Measurements from ENCODE around the gene FCN2.
A peak's percentile ranks its signal among the peaks of the same experiment; 100 is the strongest.

The FCN2 gene

DNA sequence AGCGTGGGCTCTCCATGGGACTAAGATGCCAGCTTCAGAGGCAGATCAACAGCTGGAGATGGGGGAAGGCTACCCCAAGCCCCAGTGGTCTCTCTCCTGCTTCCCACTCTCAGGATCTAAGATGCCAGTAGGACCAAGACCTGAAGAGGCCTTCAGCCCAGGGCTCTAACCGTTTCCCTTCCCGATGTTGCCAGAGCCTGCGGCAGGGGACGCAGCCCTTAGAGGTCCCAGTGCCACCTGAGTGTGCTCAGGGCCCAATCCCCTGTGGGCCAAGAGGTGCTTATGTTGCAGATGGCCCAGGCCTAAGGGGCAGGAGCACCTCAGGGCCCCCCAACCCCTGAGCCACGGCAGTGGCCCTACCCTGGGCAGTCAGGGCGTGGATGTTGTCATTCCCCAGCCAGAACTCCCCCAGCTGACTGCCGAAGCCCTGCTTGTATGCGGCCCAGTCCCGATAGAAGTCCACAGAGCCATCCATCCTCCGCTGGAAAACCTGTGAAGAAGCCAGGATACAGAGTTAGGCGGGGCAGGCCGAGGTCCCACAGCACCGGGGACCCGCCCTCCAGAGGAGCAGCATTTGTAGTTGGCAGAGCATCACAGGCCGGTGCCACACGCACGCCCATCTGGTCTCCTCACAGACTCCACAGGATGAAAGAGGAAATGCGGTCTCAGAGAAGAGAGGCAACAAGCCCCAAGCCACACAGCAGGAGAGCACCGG is 31.7 kb downstream of the FCN2 start:
- DNase-seq (ENCODE audit: low spot score) = no peak

DNA sequence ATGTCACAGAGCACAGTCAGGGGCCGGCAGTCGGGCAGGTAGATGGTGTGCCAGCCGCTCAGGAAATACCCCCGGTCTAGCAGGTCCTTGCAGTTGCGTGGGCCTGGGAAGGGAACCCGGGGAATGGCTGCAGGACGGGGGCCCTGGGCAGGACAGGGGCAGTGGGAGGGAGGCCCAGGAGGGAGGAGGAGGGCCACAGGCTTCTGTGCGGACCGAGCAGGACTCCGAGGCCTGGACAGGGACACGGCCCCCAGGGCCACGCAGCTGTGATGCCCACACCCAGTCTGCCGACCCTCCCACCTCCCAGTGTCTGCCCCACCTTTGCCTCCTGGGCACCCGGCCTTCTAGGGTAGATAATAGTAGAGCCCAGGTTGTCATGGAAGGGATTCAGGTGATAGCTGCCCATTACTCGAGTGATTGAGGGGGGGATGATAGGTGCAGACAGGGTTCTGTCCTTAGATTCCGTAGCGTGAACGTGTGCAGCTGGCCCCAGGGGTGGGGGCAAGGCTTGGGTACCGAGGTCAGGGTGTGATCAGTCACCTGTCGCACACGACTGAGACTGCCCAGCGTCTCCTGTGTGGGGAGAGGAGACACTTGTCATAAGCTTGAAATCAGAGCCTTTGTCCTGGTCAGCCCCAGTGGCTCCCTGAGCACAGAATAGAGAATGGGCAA is 32.6 kb downstream of the FCN2 start:
- no peak for DNase-seq (ENCODE audit: low spot score)

DNA sequence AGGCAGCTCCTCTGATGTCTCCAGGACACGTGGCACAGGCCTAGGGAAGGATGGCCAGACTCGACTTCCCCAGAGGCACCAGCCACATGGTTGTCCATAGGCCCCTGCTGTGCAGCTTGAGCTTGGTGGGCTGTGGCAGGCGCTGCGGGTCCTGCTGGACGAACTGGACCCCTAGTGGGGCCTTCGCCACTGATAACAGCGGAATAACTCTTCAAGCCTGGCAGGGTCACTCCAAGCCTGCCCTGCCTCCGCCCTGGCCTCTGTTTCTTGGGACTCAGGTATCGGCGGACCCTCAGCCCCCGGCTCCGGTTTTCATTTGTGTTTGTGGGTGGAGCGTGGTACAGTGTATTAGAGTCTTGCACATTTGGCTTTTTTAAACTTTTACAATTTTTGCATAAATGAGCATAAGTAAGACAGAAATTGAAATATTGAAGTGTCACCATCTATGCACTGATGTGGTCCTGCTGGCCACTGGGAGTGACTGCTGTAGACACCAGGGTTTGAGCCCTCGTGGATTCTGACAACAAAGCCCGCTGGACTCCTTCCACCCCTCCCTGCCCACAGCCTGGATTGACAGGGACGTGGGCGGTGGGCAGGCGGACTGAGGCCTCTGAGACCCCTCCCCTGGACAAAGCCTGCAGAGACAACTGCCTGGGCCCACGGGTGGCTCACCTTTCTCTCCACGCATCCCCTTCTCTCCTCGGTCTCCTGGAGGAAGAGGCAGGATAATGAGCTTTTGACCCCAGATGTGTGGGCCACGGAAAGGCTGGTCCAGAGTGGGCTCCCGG is 33.3 kb downstream of the FCN2 start:
- DNase-seq (ENCODE audit: low spot score) = no peak

DNA sequence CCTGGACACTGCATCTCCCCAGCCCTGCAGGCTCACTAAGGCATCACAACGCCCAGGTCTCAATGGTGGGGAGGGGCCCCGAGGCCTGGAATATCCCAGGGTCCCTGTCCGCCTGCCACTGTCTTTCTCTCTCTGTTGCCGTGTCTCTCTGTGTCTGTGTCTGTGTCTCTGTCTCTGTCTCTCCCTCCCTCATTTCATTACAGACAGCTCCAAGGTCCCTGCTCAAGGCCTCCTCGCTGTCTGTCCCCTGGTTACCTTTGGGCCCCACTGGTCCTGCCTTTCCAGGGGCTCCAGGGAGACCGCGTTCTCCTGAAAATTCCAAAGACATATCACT is 33.9 kb downstream of the FCN2 start:
- no peak for DNase-seq (ENCODE audit: low spot score)

DNA sequence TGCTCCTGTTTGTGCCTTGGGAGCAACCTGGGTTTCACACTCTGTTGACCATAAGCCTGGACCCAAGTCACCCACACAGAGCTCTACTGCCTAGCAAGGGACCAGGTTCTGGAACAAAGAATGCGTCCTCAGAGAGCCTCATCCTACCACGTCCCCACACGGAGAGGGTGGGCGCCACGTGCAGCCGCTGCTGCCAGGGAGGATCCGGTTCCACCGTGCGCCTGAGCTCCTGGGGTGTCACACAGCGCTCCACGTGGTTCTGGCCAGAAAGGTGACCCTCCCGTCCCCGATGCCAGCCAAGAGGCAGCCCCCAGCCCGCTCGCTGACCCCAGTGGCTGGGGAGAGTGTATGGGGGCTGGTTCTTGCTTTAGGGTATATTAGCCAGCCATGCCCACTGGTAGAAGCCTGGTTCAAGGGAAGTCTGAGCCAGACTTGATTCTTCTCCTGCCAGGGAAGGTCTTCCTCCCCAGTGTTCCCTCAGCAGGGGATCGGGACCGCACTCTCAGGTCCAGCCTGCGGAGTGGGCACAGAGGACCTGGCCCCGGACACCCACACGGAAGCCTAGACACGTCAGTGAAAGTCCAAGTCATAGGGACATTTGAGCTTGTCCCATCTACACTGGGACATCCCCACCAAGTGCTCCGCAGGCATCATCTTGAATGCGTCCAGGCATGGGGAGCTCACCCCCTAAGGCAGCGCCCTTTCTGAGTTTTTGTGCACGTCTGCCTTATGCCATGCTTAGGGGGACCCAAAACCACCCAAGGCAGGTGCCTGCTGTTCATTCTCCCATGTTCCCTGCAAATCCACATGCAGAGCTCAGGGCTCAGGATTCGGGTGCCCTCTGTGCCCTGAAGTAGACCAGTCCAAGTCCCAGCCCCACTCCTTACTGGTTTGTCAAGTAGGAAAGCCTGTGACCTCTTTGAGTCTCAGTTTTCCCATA is 34.7 kb downstream of the FCN2 start:
- DNase-seq (ENCODE audit: low spot score) = no peak

DNA sequence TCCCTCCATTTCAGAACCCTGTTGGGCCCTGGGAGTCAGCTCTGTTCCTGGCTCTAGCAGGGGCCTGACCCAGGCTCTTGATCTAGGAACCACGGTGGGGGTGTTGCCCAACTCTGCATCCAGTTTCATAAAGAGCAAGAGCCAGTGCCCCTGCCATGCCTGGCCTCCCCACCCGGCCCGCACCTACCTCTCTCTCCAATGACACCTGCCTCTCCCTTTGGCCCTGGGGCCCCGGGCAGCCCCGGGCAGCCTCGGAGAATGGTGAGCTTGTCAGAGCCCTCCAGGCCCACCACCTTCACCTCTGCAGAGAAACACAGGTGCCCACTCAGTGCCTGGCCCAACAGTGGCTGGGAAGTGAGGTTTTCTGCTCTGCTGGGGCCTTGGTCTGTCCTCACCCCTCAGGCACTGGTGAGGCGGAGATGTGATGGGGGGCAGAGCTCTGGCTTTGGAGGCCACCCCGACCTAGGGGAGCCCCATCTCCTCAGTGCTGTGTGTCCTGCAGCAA is 35.6 kb downstream of the FCN2 start:
- no peak for DNase-seq (ENCODE audit: low spot score)

DNA sequence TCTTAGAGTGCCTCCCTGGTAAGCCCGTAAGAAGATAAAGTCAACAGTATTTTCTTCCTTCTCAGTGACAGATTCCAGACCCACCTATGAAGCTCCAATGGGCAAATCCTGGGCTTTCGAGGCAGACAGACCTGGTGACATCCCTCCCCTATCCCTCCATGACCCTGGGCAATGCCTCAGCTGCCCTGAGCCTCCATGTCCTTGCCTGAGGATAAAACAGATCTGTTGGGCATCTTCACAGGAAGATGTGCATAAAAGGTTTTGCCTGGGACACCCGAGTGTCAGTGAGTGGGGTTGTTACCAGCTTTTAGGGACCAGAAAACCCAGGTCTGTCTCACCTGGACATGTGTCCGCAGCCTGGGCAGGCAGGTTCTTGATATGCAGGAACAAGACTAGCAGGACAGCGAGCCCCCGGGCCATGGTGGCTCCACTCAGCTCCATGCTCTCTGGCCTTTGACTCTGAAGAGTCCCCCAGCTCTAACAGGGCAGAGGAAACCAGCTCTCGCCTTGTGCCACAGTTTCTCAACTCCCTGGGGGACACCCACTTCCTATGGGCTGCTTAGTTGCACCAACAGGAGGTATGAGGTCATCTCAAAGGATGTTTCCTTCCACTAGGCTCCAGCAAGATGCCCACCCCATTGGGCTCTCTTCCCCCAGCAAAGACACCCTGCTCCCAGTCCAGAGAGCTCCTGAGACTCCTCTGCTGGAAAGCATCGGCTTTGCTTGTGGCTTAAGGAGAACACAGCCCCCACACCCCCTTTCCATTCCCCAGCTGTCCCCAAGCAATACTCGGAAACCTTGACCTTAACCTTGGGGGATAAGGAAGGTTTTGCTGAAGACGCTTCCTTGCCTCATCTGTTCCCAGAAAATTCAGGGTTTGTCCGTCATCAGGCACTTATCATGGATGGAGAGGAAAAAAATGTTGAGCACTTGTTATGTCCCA is 37.1 kb downstream of the FCN2 start, which contains the start of gene FCN1:
FCN1 (minus strand) TSS at position 482 of the 943 bp plus-strand sequence; CDS start at position 441, 41 bp downstream.
- no peak for DNase-seq (ENCODE audit: low spot score)

DNA sequence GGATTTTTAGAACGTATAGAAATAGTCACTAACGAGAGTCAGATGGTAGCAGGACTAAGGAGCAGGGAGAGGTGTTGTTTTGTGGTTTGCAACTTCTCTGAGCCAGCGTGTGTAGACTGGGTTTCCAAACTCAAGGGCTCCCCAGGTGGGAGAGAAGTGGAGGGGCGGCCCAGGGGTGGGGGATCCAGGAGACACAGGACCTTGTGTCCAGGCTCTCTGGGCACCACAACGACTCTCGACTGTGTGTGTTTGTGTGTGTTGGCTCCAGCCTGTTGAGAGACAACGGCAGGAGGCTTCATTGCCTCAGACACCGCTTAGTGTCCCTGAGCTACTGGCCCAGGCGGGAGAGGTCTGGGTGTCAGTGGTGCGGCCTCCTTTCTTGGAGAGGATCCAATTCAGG is 38.0 kb downstream of the FCN2 start:
- DNase-seq (ENCODE audit: low spot score) = no peak

DNA sequence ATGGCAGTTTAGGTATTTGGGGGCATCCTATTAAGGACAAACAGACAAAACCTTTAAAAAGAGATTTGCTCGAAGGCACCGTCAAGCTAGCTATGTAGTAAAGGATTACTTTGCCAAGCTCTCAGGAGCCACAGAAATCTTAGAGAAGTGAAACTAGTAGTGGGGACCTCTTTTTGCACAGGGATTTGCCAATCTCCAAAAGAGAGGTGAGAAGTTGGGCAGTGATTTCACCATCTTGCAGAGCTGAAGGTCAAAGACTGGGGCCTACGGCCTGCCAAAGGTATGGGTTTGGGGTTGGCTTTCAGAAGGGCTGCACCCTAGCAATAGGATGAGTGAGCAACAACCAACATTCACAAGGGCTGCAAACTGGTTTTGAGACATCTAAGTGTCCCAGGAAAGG is 38.7 kb downstream of the FCN2 start:
- DNase-seq (ENCODE audit: low spot score) = no peak

DNA sequence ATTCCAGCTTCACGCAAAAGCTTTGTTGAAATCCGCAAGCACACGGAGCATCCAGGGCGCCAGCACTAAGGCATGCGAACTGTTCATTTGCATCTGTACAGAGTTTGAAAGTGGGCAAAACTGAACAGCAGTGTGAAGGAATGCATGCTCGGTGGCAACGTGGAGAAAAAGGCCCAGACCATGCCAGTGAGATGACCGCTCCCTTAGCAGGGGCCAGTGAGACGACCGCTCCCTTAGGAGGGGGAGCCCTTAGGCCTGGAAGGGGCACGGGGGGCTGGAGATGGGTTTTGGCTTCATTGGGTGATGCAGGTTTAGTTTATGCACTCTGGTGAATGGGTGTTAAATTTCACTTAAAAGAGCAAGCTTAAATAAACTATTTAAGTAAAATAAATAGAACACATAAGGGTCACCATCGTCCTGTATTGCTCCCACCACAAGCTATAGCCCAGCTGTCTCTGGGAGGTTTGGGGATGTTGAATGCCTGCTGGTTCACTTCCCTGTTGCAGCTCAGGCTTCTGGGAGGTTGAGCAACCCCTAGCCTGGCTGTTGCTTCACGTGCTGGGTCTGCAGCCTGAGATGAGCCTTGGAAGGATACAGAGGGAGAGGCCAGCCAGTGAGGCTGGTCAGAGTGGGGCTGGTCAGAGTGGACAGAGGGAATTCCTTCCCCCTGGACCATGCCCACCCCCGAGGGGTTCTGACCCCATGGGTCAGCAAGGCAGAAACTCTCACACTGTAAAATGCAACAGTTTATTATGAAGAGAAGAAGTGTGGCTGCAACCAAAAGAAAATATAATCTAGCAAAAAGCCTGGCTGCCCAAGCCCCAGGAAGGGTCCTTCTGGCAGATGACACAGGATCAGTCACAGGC is 41.7 kb downstream of the FCN2 start:
- DNase-seq (ENCODE audit: low spot score) = no peak

DNA sequence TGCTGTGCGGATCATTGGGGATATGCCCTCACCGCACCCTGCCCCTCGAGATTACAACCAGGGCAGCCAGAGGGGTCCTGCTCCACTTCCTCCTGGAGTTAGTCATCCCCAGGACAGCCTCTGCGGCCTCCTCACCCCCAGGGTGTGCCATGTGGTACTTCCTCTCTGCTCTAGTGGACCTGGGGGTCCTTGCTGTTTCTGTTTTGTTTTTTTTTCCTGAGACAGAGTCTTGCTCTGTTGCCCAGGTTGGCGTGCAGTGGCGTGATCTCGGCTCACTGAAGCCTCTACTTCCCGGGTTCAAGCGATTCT is 42.3 kb downstream of the FCN2 start:
- no peak for DNase-seq (ENCODE audit: low spot score)

DNA sequence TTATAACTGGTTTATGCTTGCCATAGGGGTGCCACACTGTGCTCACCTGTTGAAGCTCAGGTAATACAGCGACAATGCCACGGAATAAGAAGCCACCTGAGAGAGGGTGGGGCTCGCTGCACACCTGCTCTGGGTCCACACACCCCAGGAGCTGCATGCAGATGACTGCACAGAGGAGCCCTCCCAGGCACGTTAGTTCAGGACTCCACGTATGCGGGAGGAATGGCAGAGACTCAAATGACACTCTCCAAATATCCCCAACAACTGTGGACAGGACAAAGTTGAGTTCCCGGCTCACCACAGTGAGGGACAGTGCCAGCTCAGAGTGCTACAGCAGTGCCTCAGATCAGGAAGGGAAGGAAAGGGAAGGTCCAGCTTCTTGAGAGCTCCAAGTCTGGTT is 42.9 kb downstream of the FCN2 start:
- no peak for DNase-seq (ENCODE audit: low spot score)

DNA sequence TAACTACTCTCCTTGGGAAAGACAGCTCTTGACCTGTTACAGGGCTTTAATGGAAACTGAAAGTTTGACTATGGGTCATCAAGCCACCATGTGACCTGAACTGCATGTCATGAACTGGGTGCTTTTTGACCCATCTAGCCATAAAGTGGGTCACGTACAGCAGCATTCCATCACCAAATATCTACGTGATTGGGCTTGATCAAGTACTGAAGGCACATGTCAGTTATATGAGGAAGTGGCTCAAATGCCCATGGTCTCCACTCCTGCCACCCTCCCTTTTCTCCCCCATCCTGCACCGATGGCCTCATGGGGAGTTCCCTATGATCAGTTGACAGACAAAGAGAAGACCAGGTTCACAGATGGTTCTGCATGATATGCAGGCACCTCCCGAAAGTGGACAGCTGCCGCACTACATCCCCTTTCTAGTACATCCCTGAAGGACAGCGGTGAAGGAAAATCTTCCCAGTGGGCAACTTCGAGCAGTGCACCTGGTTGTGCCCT is 44.5 kb downstream of the FCN2 start:
- no peak for DNase-seq (ENCODE audit: low spot score)

DNA sequence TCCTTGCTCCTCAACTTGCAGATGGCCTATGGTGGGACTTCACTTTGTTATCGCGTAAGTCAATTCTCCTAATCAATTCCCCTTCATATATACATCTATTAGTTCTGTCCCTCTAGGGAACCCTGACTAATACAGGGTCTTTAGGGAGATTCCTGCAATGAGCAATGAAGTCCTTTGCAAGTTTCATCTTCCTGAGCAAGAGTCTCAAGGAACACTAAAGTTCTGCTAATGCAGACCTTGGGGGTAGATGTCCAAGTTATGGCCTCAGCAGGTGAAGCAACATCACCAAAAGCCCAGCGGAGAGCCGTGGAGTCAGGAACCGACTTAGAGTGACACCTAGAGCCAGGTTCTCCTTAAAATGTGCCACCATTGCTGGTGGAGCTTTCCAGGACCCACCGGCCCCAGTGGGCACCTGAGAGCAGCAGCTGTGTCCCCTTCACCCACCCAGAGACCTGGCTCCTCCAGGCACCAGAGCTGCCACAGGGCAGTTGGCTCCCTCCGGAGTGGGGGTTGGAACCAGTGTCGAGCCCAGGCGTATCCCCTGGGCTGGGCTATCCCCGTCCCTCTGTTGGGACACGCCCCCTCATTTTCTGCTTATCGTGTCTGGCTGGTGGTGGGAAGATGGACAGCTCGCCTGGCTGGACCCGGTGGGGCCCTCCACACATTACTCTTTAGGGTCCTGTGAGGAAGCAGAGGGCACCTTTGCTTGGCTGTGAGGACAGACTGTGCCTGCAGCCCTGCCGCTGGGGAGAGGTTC is 48.0 kb downstream of the FCN2 start:
- no peak for DNase-seq (ENCODE audit: low spot score)

DNA sequence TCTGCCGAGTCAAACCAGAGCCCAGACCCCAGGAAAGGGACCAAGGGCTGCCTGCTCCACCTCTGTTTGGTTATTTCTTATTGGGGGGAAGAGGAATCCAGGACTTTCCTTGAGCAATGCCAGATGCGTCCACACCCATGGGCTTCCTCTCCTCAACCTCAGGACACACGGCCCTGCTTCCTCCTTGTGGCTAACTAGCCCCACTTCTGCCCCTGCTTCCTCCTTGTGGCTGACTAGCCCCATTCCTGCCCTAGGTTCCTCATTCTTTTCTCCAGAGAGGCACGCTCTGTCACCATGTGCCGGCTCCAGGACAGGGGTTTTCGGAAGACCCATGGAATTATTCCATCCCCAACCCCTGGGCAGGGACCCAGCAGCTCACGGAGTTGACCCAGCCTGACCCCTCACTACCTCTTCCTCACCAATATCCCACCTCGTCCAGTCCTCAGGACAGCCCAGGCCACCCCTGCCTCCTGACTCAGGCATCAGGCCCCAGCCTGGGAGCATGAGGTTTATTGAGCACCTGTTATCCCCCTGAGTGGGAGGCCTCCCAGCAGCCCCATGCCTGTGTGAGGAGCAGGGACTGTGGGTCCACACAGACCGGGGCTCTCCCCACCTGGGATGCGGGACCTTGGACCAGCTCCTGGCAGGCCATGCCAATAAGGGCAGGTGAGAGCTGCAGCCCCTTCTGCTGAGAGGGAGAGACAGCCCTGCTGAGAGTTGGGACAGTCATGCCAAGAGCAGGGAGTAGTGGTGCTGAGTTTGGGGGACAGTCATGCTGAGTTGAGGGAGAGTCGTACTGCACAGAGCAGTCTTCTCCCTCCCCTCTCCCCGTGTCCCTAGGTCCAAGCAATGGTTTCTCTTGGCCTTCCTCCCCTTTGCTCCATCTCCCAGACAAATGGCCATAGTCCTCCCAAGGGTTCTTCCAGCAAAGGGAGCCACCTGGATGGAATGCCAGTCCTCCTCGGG is 48.9 kb downstream of the FCN2 start:
- peak; percentile 71 for DNase-seq (ENCODE audit: low spot score)

DNA sequence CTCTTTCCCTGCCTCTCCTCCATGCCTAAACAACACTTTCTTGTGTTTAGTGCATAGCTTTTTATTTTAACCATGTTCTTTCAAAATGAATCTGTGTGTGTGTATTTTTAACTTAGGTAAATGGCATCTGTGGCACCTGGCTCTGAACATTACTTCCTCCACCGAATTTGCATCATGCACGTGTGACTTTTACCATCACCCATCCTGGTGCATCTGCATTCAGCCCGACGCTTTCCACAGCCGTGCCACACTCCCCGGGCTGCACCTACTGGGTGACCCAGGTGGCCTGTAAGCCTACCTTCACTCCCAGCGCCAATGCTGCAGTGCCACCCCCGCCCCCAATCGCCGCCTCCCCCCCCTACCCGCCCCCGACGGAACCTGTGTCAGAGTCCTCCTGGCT is 49.8 kb downstream of the FCN2 start:
- DNase-seq (ENCODE audit: low spot score) = no peak

DNA sequence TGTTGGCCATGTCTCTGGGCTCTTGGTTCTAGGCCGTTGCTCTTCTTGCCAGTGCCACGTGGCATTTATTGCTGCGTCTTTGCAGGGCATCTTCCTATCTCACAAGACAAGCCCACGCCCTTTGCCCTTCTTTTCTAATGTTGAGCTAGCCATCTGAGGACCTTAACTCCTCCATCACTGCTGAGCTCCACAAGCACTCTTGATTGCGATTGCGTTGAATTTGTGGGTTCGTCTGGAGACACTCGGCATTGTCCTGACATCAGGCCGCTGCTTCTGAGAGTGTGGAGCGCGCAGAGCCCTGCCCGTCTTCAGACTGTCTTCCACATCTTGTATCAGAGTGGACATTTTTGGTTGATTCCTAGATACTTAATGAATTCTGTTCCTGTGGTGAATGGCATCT is 51.6 kb downstream of the FCN2 start:
- DNase-seq (ENCODE audit: low spot score) = no peak

DNA sequence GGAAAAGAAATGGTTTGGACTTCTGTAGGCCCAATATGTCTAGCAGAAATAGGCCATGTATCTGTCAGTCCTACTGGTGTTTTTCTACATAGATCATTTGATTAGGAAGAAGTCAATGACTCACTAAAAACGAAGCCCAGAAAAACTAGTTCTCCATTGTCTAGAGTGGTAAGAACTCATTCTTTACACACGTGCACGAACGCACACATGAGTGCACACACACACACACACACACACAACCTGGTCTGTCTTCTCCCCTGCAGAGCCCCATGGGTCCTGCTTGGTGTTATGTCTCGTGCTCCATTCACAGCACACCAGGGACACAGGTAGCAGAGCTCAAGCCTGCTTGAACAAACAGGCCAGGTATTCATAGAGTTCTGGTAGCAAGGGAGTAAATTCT is 52.0 kb downstream of the FCN2 start:
- DNase-seq (ENCODE audit: low spot score) = no peak

Measured in Ammon's horn (tissue), 1 donor.